ENCODE measurements around the gene POLR2E.

DNA sequence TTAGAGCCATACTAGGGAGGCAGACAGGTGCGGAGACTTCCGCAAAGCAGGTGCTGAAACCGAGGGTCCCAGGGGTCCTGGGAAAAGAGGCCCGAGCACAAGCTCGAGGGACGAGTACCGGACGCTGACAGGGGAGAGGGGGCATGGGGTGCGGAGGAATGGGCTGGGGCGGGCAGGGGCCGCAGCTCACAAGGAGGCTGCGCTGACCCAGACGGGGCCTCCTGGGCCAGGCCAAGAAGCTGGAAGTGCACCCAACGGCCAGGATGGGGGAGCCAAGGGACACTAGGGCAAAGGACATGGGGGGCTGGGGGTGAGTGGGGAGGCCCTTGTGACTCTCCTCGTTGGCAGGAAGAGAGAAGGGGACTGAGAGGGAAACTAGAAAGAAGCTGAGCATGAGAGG, 1.8 kb downstream of the POLR2E start:
- TF ChIP-seq, protein P1, sequence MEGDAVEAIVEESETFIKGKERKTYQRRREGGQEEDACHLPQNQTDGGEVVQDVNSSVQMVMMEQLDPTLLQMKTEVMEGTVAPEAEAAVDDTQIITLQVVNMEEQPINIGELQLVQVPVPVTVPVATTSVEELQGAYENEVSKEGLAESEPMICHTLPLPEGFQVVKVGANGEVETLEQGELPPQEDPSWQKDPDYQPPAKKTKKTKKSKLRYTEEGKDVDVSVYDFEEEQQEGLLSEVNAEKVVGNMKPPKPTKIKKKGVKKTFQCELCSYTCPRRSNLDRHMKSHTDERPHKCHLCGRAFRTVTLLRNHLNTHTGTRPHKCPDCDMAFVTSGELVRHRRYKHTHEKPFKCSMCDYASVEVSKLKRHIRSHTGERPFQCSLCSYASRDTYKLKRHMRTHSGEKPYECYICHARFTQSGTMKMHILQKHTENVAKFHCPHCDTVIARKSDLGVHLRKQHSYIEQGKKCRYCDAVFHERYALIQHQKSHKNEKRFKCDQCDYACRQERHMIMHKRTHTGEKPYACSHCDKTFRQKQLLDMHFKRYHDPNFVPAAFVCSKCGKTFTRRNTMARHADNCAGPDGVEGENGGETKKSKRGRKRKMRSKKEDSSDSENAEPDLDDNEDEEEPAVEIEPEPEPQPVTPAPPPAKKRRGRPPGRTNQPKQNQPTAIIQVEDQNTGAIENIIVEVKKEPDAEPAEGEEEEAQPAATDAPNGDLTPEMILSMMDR (IDR thresholded peaks at IDR 0.05 in 8 of 11, conservative IDR thresholded peaks at IDR 0.05 in 3 of 11): no peak
- TF ChIP-seq POLR2A (IDR thresholded peaks at IDR 0.05): no peak
